ENCODE data around the gene SLC35F1.

DNA sequence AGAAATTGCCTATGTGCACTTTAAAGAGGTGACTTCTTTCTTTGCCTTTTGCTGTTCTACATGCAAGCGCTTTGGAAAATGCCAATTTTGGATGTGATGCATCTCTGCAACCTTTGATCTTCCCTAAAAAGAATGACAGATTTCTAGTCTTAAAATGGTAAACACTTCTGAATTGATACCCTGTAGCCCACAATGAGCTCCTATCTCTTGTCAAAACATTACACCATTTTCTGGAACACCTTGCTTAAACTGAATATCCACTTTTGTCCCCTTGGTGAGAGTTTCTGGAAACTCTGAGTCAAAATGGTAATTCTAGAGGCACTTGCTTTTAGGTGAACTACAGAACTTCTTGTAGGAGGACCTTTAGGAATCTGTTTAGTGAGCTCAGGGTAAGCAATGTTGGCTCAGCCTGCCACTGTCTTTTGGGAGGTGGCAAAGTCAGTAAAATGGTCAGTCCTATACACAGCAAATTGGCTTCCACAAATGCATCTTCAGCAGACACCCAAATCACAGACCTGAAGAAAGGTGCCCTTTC, 216.5 kb downstream of the SLC35F1 start:
- no peak for TF ChIP-seq RCOR1 (IDR thresholded peaks at IDR 0.05; ENCODE audit: low read depth, low read length)
- TF ChIP-seq, protein P1, sequence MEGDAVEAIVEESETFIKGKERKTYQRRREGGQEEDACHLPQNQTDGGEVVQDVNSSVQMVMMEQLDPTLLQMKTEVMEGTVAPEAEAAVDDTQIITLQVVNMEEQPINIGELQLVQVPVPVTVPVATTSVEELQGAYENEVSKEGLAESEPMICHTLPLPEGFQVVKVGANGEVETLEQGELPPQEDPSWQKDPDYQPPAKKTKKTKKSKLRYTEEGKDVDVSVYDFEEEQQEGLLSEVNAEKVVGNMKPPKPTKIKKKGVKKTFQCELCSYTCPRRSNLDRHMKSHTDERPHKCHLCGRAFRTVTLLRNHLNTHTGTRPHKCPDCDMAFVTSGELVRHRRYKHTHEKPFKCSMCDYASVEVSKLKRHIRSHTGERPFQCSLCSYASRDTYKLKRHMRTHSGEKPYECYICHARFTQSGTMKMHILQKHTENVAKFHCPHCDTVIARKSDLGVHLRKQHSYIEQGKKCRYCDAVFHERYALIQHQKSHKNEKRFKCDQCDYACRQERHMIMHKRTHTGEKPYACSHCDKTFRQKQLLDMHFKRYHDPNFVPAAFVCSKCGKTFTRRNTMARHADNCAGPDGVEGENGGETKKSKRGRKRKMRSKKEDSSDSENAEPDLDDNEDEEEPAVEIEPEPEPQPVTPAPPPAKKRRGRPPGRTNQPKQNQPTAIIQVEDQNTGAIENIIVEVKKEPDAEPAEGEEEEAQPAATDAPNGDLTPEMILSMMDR (IDR thresholded peaks at IDR 0.05), result no peak
